ENCODE measurements around the gene SLC12A4.
A peak's percentile ranks its signal among the peaks of the same experiment; 100 is the strongest.
"Not testable (repeated sequence)": the region's sequence is repeated elsewhere in the genome, so short reads cannot be mapped to it uniquely, and the experiment has no call there.

SLC12A4 gene

DNA sequence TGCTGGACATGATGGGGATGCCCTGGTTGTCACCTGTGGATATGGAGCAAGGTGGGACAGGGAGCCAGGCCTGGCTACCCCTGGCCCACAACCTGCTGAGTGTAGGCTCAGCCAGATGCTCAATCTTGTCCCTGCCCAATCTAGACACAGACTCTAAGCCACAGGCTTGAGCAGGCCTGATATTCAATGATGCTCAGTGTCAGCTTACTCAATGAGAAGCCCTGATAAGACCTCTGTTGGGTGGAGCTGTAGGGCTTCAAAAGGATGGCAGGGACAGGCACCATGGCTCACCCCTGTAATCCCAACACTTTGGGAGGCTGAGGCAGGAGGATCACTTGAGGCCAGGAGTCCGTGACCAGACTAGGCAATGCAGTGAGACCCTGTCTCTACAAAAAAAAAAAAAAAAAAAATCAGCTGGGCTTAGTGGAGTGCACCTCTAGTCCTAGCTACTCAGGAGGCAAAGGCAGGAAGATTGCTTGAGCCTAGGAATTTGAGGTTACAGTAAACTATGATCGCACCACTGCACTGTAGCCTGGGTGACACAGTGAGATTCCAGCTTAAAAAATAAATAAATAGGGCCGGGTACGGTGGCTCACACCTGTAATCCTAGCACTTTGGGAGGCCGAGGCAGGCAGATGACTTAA lies 27.9 kb downstream of the SLC12A4 start:
- no peak for DNase-seq

DNA sequence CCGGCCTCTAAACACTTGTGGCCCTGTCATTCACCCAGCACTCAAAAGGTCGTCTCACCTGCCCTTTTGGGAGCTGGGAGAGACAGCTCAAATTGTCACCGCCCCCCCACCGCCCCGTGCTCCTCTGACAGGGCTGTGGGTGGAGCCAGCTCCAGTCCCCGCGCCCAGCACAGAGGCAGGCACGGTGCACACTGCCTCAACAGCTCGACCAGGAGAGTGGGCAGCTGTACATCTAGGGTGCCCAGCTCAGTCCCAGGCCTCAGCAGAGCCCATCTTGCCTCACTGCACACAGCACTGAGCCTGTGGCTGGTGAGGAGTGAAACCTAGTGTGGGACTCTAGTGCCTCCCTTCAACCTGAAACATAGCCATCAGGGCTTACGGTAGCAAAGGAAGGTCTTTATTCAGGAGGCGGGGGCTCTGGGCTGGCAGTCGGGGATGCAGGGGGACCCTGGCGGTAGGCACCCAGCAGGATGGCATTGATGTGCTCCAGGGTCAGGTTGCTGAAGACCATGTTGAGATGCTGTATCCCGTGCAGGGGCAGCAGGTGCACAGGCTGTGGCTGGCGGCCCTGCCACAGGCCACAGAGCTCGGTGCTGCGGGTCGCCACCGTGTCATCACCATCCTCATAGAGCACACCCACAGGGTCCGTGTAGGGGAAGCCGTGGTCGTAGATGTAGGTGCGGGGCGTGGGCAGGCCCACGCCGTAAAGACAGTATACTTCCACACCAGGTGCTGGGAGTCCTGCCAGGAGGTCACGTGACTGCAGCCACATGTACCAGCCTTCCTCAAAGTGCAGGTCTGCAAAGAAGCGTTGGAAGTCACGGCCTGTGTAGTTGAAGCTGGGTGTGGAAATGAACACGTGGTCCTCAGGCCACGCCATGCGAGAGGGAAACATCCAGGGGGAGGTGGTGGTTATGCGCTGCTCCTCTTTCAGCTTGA lies 28.7 kb downstream of the SLC12A4 start:
- DNase-seq = no peak

DNA sequence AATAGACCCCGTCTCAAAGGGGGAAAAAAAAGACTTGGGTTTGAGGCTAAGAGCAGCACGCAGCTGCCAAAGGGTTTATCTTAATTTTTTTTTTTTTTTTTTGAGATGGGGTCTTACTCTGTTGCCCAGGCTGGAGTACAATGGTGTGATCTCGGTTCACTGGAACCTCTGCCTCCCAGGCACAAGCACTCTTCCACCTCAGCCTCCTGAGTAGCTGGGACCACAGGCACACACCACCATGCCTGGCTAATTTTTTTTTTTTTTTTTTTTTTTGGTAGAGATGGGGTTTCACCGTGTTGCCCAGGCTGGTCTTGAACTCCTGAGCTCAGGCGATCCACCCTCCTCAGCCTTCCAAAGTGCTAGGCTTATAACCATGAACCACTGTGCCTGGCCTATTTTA lies 30.7 kb downstream of the SLC12A4 start:
- DNase-seq = not testable (repeated sequence)

DNA sequence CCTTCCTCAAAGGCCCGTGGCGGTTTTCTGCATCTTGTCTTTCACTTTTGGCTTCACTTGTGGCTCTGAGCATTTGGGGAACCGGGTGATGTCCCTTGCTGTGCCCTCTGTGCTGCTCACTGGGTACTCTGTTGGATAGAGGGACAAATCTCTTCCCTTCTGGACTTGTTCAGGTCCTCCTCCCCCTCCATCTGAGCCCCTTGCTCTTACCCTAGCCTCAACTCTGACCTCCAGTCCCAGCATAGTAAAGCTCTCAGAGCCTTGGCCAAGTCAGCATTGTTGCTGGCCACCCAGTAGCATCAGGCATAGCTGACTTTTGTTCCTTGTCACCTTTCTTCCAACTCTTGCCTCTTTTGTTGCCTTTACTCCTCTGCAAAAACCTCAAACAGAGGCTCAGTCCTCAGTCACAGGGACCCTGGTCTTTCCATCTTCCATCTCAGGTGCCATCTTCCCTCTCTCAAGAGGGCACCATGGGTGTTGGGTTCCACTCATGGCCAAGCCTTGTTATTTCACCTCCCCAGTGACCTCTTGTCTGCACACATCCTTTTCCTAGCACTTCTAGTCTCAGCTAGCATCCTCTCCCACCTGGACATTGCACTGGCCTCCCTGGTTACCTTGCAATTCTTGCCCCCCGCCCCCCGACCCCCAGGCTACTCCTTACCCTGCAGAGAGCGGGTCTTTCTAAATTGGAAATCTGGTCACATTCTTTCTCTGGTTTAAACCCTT lies 31.4 kb downstream of the SLC12A4 start:
- DNase-seq = no peak

DNA sequence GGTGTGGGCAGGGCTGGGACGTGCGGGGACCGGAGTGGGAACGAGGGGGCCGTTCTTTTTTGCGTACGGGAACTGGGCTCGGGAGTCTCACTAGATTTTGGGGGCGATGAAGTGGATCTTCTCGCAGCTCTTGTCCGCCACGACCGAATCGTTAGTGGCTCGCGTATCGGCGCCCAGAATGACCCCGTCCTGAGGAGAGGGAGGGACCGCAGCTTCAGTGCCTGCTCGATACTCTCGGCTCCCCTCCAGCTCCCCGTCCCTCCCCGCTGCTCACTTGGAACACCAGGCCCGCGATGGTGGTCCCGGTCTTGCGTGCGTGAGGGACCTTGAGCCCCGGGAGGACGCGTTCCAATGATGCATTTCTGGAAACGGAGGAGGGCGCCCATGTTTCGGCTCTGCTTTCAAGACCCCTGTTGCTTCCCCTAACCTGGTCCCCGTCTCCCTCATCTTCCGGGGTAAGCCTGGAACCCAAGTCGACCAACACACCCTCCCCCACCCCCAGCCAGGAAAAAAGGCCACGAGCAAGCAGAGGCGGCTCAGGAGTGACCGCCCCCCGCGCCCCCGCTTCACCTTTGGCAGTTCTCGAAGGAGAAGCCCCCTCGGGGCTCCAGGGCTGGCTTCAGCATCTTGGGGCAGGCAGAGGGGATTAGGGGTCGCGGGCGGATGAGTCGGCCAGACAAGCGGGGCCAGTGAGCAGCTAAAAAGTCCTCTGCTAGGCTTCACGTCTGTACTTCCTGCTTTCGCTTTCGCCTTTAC lies 32.1 kb downstream of the SLC12A4 start, which contains the start of gene PSMB10:
TSS of gene PSMB10 (minus strand) at position 727 of the 756 bp plus-strand sequence. CDS start at position 626, 101 bp downstream.
- DNase-seq = peak; percentile 25

DNA sequence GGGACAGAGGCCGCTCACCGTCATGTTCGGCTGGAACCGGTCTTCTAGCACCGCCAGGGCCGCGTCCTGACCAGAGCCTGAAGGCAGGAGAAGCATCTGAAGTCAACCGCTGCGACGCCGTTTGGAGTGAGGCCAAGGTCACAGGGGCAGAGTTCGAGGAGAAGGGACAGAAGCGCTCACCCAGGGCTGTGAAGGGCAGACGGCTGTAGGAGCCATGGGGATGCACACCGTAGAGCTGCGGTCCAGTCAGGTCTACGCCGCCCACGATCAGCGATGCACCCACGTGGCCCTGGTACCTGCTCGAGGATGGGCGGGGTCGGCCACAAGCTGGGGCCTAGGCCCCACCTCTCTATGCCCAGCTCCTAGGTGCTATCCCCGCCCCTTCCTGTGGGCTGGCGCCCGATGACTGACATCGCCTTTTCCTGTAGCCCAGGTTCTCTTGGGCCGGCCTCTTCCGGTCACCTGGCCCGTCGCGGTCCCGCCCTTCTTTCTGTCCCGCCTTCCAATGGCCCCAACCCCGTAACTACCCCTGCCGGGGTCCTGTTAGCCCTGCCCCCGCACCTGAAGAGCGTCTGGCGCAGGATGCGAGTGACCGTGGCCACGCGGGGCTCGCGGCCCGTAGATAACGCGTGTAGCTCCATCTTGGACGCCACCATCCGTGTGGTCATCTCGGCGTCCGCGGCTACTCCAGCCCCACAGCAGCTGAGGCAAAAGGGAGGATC lies 32.9 kb downstream of the SLC12A4 start:
- peak; percentile 90 for DNase-seq

DNA sequence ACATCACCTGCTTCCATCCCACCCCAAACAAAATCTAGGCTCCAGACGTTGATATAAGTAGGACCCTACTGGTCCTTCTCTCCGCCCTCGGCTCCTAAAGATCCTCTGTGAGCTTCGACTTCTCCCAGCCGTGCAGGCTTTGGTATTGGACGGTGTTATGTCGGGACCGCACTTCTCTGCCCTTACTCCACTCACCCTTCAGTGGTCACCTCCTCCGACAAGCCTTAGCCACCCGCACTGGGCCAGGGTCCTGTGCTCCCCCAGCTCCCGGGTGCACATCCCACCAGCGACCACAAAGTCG lies 33.4 kb downstream of the SLC12A4 start:
- no peak for DNase-seq

DNA sequence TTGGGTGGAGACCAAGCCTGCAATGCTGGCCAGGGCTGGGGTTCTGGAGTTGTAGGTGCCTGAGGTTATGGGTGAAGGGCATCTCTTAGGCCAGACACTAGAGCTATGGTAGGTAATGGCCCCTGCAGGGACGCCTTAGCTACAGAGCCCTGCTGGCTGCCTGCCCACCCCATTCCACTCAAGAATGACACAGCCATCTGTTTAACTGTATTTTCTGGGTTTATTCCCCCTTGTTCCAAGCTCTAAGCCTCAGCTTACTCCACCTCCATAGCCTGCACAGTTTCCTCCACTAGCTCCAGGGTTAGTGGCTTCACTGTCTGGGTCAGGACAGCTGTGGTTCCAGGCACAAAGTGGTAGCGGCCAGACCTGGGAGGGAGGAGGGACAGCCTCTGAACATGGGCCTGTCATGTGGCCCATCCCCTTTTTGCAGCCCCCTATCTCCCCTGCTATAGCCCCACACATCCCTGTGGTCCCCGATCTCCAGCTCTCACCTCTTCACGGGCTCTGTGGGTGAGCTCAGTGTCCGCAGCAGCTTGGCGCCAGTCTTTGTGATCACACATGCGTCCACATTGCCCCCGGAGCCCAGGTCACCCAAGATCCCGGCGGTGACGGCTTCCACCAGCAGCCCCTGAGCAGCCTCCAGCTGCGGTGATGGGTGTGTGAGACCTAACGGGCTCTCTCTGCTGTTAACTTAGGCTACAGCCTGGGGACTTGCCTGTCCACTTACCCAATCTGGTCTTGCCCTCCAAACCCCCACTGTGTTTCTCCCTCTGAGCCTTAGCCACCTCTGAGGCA lies 33.9 kb downstream of the SLC12A4 start:
- DNase-seq = no peak

DNA sequence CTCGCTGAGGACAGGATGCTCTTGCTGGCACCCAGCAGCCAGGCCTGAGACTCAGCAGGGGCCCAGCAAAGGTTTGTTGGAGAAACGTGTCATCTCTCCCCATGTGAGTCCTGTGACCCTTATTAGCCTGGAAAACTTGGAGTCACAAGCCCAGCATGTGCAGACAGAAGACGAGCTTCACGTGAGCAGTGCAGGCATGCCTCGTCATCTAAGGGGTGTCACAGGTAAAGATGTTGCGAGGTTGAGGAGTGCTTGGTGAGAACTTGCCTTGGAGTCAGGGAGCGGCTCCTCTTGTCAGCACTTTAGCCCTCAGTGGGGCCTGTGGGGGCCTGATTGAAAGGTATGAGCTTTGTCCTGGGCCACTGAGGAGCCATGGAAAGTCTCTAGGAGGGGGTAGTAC lies 34.6 kb downstream of the SLC12A4 start:
- DNase-seq = no peak

DNA sequence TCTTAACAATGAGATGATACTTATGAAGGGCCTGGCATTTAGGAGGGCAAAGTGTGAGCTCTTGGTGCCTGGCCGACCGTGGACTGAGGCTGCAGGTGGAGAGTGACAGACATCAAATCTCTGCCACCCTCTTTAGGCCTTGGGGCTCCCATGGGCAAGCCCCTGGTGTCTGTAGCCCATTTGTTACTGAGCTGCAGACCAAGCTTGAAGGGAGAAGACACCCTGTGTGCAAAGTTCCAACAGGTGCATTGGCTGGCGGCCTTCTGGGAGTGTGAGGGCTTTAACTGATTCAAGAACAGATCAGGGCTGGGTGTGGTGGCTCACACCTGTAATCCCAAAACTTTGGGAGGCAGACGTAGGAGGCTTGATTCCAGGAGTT lies 36.0 kb downstream of the SLC12A4 start:
- no peak for DNase-seq

DNA sequence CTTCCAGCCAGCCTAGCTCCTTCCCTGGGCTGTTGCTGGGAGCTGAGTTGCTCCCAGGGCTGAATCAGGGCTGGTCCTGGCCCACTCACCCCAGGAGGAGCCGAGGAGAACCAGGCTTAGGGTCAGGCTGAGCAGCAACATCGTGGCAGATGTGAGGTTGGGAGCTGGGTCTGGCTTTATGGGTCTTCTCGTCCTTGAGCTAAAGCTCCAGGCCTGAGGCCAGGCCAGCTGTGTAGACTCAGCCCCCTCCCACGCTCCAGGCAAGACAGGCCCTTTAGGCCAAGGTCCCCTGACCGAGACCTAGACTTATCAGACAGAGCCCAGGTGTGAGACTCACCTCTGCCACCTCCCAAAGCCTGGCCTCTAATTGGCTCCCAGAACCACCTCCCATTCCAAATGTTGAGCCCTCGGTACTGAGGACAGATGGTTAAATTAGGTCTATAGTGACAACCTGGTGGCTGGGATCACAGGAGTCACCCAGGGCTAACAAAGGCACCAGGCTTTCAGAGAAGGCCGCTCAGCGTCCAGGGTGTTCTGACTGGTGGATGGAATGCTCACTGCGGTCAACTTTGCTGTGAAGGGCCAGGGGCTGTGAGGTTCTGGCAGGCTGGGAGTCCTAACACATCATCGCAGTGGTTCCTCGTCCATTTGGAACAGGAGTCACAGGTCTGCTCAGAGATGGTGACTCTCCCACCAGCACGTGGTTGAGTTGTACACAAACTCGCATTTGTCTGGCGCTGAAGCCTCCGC lies 36.5 kb downstream of the SLC12A4 start, which contains the start of gene CTRL:
TSS of gene CTRL (minus strand) at position 151 of the 750 bp plus-strand sequence. CDS start at position 141, 10 bp downstream.
- DNase-seq = no peak

DNA sequence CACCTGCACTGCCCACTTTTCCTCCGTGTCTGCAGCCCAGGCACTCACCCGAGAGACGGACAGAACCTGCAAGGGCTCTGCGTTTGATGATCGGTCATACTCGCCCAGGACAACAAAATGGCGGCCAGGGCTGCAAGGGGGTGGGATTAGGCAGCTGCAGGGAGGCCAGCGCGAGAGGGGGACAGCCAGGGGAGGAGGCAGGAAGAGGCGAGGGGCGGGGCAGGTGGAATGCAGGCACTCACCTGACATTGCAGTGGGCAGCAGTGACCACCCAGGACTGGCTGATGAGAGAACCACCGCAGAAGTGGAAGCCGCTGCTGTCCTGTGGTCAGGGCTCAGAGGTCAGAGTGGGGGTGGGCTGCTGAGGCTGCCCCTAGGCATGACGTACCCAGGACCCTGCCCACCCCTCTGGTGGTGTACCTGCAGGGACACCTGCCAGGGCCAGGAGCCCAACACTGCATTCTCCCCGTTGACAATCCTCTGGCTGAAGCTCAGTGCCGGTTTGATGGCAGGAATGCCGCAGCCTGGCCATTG lies 37.7 kb downstream of the SLC12A4 start:
- DNase-seq = no peak

DNA sequence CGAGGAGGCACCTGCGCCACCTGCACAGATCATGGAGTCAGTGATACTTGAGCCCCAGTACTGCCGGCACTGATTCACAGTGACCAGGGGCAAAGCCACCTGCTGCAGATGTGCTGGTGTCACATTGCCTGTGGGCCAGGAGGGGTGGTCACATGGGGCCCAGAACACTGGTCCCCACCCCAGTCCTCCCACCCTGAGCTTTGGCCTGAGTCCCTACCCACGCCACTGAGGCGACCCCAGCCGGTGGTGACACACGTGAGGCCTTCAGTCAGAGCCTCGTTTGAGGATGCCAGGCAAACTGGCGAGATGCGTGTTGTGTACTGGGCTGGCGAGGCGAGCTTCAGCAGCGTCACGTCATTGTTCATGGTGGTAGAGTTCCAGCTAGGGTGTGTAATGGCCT lies 38.2 kb downstream of the SLC12A4 start:
- no peak for DNase-seq

DNA sequence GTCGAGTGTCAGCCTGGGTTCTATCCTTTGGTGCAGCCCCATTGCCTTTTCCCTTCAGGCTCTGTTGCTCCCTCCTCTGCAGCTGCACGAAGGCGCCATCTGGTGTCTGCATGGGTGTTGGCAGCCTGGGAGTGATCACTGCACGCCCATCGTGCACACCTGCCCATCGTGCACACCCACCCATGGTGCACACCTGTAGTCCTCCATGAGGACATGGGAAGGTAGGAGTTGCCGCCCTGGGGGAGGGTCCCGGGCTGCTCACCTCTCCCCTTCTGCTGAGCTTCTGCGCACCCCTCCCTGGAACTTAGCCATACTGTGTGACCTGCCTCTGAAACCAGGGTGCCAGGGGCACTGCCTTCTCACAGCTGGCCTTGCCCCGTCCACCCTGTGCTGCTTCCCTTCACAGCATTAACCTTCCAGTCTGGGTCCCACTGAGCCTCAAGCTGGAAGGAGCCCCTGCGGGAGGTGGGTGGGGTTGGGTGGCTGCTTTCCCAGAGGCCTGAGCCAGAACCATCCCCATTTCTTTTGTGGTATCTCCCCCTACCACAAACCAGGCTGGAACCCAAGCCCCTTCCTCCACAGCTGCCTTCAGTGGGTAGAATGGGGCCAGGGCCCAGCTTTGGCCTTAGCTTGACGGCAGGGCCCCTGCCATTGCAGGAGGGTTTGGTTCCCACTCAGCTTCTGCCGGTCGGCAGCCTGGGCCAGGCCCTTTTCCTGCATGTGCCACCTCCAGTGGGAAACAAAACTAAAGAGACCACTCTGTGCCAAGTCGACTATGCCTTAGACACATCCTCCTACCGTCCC lies 39.7 kb downstream of the SLC12A4 start:
- DNase-seq = peak; percentile 53

DNA sequence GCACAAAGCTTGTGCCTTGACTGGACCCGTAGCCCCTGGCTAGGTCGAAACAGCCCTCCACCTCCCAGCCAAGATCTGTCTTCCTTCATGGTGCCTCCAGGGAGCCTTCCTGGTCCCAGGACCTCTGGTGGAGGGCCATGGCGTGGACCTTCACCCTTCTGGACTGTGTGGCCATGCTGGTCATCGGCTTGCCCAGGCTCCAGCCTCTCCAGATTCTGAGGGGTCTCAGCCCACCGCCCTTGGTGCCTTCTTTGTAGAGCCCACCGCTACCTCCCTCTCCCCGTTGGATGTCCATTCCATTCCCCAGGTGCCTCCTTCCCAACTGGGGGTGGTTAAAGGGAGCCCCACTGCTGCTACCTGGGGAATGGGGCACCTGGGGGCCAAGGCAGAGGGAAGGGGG lies 40.3 kb downstream of the SLC12A4 start:
- DNase-seq = no peak

DNA sequence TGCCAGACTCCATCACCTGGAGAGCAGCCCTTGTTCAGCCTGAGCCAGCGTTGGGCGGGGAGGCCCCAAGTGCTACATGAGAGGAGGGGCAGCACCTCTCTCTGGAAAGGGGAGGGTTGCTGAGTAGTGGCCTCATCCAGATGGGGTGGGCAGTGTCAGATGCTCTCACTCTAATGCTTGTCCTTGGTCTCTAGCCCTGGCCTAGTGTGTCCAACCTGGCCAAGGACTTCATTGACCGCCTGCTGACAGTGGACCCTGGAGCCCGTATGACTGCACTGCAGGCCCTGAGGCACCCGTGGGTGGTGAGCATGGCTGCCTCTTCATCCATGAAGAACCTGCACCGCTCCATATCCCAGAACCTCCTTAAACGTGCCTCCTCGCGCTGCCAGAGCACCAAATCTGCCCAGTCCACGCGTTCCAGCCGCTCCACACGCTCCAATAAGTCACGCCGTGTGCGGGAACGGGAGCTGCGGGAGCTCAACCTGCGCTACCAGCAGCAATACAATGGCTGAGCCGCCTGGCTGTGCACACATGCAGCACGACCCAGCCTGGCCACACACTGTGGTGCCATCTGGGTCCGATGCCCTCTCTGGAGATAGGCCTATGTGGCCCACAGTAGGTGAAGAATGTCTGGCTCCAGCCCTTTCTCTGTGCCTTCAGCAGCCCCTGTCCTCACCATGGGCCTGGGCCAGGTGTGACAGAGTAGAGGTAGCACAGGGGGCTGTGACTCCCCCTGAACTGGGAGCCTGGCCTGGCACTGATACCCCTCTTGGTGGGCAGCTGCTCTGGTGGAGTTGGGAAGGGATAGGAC lies 41.1 kb downstream of the SLC12A4 start:
- DNase-seq = no peak

DNA sequence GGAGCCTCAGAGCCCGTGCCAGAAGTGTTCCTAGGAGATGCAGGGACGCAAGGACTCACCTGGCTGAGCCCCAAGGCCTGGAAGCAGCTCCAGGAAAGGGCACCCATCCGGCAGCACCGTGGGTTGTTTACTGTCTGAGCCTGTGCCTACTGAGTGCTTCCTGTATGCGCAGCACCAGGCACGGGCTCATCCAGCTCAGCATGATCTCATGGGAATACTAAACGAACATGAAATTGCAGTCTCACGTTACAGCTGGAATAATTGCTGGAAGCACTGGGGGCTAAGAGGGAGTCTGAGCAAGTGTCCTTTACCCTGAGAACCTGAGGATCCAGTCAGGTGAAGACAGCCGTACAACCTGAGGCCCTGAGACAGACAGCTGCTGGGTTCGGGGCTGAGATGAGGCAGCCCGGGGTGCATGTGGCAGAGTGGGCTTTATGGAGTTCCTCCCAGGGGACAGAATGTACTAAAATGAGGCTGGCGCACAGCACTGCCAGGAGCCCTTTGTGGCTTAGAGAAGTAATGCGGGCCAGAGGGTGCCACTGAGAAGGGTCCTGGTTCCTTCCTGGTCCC lies 42.2 kb downstream of the SLC12A4 start:
- DNase-seq = peak; percentile 85
